ENCODE data around the gene MRPL53. TPM values are rescaled to one million over a fixed set of nuclear protein-coding genes. Genes with fewer than 3 reads are reported as not detected.

MRPL53 gene
- total and polyA plus RNA-seq, 2 of the 13 experiments (the other 11 are each of a cell fraction or from before 2014, with no cell fraction given) = 34.3 to 51.9 TPM

DNA sequence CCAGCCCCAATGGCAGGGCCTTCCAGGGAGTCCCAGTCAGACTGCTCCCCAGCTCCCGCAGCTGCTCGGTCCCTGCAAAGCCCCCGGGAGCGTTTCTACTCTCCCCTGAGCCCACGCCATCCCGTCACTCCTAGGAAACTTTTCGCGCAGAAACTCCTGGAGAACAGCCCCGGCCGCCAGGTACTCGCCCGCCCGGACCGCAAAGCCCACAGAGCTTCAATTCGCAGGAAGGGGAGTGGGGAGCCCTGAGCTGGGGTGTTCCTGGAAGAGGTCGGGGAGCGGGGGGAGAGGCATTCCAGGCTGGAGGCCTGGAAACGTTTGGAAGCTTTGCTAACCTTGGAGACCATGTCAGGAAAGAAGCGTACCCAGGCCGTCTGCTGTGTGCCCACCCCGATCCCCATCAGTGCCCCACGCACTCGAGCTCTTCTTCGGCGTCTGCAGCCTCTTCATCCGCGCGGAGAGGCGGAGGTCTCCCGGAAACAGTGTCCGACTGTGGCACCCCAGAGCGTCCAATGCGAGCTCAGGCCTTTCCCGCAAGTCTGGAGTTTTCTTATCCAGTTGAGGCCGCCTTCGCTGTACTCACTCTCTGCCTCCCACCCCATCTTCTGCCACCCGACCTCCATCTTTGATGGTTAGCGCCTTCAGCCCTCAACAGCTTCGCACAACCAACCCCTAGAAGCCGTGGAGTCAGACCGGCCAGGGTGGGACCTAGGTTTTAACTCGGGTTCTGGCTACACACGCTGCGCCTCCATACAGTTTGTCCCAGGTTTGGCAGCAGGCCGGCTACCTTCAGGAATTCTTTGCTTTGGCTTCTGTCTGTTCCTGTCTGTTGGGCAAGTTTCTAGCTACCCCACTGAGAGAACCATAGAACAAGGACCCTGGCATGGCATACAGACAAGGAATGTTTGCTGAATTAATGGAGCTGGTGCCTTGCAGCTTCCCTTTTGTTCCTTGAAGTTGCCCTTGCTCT lies 31.3 kb upstream of the MRPL53 start (continued):
- TF ChIP-seq, protein P1, sequence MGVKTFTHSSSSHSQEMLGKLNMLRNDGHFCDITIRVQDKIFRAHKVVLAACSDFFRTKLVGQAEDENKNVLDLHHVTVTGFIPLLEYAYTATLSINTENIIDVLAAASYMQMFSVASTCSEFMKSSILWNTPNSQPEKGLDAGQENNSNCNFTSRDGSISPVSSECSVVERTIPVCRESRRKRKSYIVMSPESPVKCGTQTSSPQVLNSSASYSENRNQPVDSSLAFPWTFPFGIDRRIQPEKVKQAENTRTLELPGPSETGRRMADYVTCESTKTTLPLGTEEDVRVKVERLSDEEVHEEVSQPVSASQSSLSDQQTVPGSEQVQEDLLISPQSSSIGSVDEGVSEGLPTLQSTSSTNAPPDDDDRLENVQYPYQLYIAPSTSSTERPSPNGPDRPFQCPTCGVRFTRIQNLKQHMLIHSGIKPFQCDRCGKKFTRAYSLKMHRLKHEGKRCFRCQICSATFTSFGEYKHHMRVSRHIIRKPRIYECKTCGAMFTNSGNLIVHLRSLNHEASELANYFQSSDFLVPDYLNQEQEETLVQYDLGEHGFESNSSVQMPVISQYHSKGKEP (CRISPR knock-in tag; IDR thresholded peaks at IDR 0.05) = no peak
- TF ChIP-seq HNRNPL (IDR thresholded peaks at IDR 0.05; ENCODE audit: low read depth, low read length) (0 out of 2 replicates have a peak, but pooled peaks have one; percentile 39), SP140L (CRISPR knock-in tag; IDR thresholded peaks at IDR 0.05; ENCODE audit: borderline replicate concordance) (no peak), ZNF615 (CRISPR knock-in tag; IDR thresholded peaks at IDR 0.05; ENCODE audit: borderline replicate concordance) (0 out of 2 replicates have a peak, but pooled peaks have one; percentile 8), SRY (CRISPR knock-in tag; IDR thresholded peaks at IDR 0.05) (peak; percentile 47; the same call in 1 of the 2 replicates), RELA (CRISPR knock-in tag; IDR thresholded peaks at IDR 0.05) (no peak), KAT8 (CRISPR knock-in tag; IDR thresholded peaks at IDR 0.05) (no peak), ZNF343 (CRISPR knock-in tag; IDR thresholded peaks at IDR 0.05) (no peak), SIX4 (CRISPR knock-in tag; IDR thresholded peaks at IDR 0.05) (no peak), ATRX (CRISPR knock-in tag; IDR thresholded peaks at IDR 0.05; ENCODE audit: borderline replicate concordance) (no peak), NCOR1 (IDR thresholded peaks at IDR 0.05; ENCODE audit: borderline replicate concordance, low read length) (no peak), ELF1 (CRISPR knock-in tag; IDR thresholded peaks at IDR 0.05) (no peak), KLF9 (CRISPR knock-in tag; IDR thresholded peaks at IDR 0.05; ENCODE audit: low read depth) (no peak), GATAD2A (CRISPR knock-in tag; IDR thresholded peaks at IDR 0.05) (no peak), PITX1 (CRISPR knock-in tag; IDR thresholded peaks at IDR 0.05) (no peak), MZF1 (CRISPR knock-in tag; IDR thresholded peaks at IDR 0.05; ENCODE audit: borderline replicate concordance) (no peak)
- TF ChIP-seq, protein P2, sequence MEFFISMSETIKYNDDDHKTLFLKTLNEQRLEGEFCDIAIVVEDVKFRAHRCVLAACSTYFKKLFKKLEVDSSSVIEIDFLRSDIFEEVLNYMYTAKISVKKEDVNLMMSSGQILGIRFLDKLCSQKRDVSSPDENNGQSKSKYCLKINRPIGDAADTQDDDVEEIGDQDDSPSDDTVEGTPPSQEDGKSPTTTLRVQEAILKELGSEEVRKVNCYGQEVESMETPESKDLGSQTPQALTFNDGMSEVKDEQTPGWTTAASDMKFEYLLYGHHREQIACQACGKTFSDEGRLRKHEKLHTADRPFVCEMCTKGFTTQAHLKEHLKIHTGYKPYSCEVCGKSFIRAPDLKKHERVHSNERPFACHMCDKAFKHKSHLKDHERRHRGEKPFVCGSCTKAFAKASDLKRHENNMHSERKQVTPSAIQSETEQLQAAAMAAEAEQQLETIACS (CRISPR knock-in tag; IDR thresholded peaks at IDR 0.05) = no peak; the same call in 1 of the 2 replicates
- TF ChIP-seq, protein P3, sequence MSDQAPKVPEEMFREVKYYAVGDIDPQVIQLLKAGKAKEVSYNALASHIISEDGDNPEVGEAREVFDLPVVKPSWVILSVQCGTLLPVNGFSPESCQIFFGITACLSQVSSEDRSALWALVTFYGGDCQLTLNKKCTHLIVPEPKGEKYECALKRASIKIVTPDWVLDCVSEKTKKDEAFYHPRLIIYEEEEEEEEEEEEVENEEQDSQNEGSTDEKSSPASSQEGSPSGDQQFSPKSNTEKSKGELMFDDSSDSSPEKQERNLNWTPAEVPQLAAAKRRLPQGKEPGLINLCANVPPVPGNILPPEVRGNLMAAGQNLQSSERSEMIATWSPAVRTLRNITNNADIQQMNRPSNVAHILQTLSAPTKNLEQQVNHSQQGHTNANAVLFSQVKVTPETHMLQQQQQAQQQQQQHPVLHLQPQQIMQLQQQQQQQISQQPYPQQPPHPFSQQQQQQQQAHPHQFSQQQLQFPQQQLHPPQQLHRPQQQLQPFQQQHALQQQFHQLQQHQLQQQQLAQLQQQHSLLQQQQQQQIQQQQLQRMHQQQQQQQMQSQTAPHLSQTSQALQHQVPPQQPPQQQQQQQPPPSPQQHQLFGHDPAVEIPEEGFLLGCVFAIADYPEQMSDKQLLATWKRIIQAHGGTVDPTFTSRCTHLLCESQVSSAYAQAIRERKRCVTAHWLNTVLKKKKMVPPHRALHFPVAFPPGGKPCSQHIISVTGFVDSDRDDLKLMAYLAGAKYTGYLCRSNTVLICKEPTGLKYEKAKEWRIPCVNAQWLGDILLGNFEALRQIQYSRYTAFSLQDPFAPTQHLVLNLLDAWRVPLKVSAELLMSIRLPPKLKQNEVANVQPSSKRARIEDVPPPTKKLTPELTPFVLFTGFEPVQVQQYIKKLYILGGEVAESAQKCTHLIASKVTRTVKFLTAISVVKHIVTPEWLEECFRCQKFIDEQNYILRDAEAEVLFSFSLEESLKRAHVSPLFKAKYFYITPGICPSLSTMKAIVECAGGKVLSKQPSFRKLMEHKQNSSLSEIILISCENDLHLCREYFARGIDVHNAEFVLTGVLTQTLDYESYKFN (CRISPR knock-in tag; conservative IDR thresholded peaks at IDR 0.05) = no peak
- TF ChIP-seq, protein P4, sequence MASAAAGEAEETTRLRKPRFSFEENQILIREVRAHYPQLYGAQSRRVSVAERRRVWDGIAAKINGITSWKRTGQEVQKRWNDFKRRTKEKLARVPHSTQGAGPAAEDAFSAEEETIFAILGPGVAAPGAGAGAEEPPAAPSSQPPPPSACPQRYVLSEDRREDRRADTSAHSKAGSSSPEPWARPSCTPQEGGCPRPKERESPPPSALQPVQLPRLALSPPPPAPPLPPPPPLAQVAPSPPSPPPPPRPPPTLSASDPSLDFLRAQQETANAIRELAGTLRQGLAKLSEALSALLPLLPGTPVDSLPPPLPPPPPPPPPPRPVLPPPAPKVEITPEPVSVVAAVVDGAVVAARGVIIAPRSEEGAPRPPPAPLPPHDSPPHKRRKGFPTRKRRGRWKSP (CRISPR knock-in tag; IDR thresholded peaks at IDR 0.05) = peak; percentile 37; the same call in 1 of the 2 replicates
- TF ChIP-seq, protein P5, sequence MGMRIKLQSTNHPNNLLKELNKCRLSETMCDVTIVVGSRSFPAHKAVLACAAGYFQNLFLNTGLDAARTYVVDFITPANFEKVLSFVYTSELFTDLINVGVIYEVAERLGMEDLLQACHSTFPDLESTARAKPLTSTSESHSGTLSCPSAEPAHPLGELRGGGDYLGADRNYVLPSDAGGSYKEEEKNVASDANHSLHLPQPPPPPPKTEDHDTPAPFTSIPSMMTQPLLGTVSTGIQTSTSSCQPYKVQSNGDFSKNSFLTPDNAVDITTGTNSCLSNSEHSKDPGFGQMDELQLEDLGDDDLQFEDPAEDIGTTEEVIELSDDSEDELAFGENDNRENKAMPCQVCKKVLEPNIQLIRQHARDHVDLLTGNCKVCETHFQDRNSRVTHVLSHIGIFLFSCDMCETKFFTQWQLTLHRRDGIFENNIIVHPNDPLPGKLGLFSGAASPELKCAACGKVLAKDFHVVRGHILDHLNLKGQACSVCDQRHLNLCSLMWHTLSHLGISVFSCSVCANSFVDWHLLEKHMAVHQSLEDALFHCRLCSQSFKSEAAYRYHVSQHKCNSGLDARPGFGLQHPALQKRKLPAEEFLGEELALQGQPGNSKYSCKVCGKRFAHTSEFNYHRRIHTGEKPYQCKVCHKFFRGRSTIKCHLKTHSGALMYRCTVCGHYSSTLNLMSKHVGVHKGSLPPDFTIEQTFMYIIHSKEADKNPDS (CRISPR knock-in tag; IDR thresholded peaks at IDR 0.05) = no peak

All from HepG2 (cell line).